ENCODE results near the gene ITGAE.

ITGAE gene

DNA sequence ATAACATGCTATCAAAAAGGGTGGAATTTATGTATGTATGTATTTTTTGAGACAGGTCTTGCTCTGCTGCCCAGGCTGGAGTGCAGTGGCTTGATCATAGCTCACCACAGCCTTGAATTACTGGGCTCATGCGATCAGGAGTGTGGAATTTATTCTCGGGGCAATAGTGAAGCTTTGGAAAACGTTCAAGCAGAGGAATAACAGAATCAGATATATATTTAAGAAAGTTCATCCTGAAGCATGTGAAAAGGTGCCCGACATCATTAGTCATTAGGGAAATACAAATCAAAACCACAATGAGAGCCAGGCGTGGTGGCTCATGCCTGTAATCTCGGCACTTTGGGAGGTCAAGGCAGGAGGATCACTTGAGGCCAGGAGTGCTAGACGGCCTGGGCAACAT is 7.7 kb upstream of the ITGAE start:
- Histone ChIP-seq H3K9me3 (ENCODE audit: control insufficient read depth, low read length) (no peaks in the 10 kb centered on the region), H3K27me3 (ENCODE audit: control insufficient read depth, insufficient read depth, low read length) (no peaks in the 10 kb centered on the region), H3K4me3 (ENCODE audit: low read depth, low read length) (no peak overlapping the region), H3K79me2 (no peaks in the 10 kb centered on the region), H2AFZ (no peak overlapping the region), H3K36me3 (ENCODE audit: control insufficient read depth, insufficient read depth, low read length) (no peaks in the 10 kb centered on the region), H3K4me1 (peaks cover 3% of the 10 kb centered on the region), H3K27ac (no peak overlapping the region), H3K4me2 (ENCODE audit: low read length) (no peak overlapping the region), H3K9ac (no peak overlapping the region)
- TF ChIP-seq, protein P1, sequence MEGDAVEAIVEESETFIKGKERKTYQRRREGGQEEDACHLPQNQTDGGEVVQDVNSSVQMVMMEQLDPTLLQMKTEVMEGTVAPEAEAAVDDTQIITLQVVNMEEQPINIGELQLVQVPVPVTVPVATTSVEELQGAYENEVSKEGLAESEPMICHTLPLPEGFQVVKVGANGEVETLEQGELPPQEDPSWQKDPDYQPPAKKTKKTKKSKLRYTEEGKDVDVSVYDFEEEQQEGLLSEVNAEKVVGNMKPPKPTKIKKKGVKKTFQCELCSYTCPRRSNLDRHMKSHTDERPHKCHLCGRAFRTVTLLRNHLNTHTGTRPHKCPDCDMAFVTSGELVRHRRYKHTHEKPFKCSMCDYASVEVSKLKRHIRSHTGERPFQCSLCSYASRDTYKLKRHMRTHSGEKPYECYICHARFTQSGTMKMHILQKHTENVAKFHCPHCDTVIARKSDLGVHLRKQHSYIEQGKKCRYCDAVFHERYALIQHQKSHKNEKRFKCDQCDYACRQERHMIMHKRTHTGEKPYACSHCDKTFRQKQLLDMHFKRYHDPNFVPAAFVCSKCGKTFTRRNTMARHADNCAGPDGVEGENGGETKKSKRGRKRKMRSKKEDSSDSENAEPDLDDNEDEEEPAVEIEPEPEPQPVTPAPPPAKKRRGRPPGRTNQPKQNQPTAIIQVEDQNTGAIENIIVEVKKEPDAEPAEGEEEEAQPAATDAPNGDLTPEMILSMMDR (IDR thresholded peaks at IDR 0.05) = no peak

DNA sequence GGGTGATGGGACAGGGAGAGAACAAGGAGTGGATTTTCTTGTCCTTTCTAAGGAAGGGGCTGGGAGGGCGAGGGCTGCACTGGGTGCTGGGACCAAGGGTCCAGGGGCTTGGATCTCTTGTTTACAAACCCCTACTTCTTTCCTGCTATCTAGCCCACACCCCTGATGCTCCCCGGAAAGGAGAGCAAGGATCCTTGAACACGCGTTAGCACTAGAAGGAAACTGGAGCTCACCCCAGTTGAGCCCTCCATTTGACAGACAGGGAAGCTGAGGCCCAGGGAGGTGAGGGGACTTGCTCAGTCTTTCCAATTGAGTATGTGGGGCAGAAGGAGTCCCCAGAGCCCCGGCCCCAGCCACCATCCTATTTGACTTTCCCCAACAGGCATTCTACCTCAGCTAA is 4.6 kb upstream of the ITGAE start:
- H3K36me3 ChIP-seq (ENCODE audit: control insufficient read depth, insufficient read depth, low read length) = no peaks in the 10 kb centered on the region
- H3K4me3 ChIP-seq (ENCODE audit: low read depth, low read length) = no peak overlapping the region
- no peak overlapping the region for H3K9ac ChIP-seq
- H3K79me2 ChIP-seq = no peaks in the 10 kb centered on the region
- H3K27me3 ChIP-seq (ENCODE audit: control insufficient read depth, insufficient read depth, low read length) = no peaks in the 10 kb centered on the region
- no peak overlapping the region for H2AFZ ChIP-seq
- peaks cover 3% of the 10 kb centered on the region for H3K4me1 ChIP-seq
- no peak overlapping the region for H3K4me2 ChIP-seq (ENCODE audit: low read length)
- H3K9me3 ChIP-seq (ENCODE audit: control insufficient read depth, low read length) = no peaks in the 10 kb centered on the region
- no peak overlapping the region for H3K27ac ChIP-seq
- TF ChIP-seq, protein P1 (IDR thresholded peaks at IDR 0.05) = no peak

DNA sequence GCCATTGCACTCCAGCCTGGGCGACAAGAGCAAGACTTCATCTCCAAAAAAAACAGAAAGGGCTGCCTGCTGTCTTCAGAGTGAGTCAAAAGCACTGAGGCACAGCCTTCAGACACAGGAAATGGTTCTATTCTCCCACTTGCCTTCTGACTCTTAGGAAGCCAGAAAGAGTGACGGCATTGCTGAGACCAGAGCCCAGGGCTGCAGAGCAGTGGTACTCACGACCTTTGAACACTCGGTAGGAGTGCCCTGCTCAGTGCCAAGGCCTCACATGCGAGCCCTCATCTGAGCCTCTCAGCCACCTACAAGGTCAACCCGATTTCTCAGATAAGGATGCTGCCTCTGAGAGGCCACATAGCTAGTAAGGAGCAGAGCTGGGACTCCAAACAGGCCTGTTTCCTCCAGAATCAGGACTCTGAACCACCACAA is 3.5 kb upstream of the ITGAE start:
- H3K4me1 ChIP-seq = peaks cover 3% of the 10 kb centered on the region
- no peak overlapping the region for H3K4me3 ChIP-seq (ENCODE audit: low read depth, low read length)

DNA sequence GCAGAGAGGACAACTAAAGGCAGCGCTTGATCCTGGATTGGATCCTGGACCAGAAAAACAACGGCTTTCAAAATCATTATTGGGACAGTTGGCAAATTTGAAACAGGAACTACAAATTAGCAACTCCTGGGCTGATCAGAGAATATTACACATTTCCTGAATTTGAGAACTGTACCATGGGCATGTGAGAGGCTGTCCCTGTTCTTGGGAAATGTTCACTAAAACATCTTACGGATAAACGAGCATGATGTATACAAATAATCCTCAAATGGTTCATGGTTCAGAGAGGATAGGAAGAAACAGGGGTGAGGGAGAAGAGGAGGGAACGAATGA is 2.3 kb upstream of the ITGAE start:
- Histone ChIP-seq H3K36me3 (ENCODE audit: control insufficient read depth, insufficient read depth, low read length) (no peaks in the 10 kb centered on the region), H2AFZ (no peak overlapping the region), H3K9ac (no peak overlapping the region), H3K79me2 (no peaks in the 10 kb centered on the region), H3K4me2 (ENCODE audit: low read length) (no peak overlapping the region), H3K27ac (no peak overlapping the region), H3K9me3 (ENCODE audit: control insufficient read depth, low read length) (no peaks in the 10 kb centered on the region), H3K27me3 (ENCODE audit: control insufficient read depth, insufficient read depth, low read length) (no peaks in the 10 kb centered on the region), H3K4me3 (ENCODE audit: low read depth, low read length) (no peak overlapping the region), H3K4me1 (peaks cover 3% of the 10 kb centered on the region)
- TF ChIP-seq, protein P1 (IDR thresholded peaks at IDR 0.05) = no peak

More for the DNA sequence above, 3.5 kb upstream of the ITGAE start:
- Histone ChIP-seq H3K79me2 (no peaks in the 10 kb centered on the region), H3K36me3 (ENCODE audit: control insufficient read depth, insufficient read depth, low read length) (no peaks in the 10 kb centered on the region), H3K9me3 (ENCODE audit: control insufficient read depth, low read length) (no peaks in the 10 kb centered on the region), H3K27me3 (ENCODE audit: control insufficient read depth, insufficient read depth, low read length) (no peaks in the 10 kb centered on the region), H3K4me2 (ENCODE audit: low read length) (no peak overlapping the region), H3K27ac (no peak overlapping the region), H3K9ac (no peak overlapping the region), H2AFZ (no peak overlapping the region)
- TF ChIP-seq, protein P1 (IDR thresholded peaks at IDR 0.05) = no peak

DNA sequence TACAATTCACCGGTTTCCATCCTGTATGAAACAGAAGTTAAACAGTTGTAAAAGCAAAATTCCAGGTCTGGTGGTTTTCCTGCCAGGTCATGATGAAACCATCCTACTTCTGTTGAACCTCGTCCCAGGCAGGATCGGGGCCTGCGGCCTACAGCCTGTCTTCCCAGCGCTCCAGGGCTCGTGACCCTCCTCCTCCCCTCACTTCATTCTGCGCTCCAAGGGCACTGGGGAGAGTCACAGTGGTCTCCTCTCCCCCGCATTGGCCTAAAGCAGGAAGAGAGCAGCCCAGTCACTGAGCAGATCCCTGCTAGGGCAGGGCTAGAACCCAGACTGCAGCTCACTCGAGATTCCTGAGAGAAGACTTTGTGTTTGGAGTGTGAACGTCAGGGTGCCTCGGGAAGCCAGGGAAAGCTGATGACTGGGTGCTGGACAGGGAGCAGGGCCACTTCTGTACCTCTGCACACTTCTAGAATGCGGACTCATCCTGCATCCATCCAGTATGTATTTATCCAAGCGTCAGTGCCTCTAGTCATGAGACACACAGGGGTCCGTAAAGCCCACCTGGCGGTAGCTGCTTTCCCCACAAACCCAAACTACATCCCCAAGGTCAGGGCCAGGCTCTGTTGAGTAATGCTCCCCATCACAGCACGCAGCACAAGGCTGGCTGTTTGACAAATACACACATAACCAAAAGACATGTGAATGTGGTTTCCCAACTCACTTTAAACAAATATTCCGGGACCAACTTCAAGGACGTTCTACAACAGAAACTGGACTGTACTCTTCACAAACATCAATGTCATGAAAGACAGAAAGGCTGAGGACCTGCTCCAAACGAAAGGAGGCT is 1.7 kb upstream of the ITGAE start:
- Histone ChIP-seq H3K27me3 (ENCODE audit: control insufficient read depth, insufficient read depth, low read length) (no peaks in the 10 kb centered on the region), H2AFZ (no peak overlapping the region), H3K4me3 (ENCODE audit: low read depth, low read length) (no peak overlapping the region), H3K36me3 (ENCODE audit: control insufficient read depth, insufficient read depth, low read length) (no peaks in the 10 kb centered on the region), H3K4me1 (peaks cover 3% of the 10 kb centered on the region), H3K79me2 (no peaks in the 10 kb centered on the region), H3K9ac (no peak overlapping the region), H3K27ac (no peak overlapping the region), H3K9me3 (ENCODE audit: control insufficient read depth, low read length) (no peaks in the 10 kb centered on the region), H3K4me2 (ENCODE audit: low read length) (no peak overlapping the region)
- TF ChIP-seq, protein P1 (IDR thresholded peaks at IDR 0.05) = no peak
